SK-N-SH (cell line): ENCODE measurements around the gene CRK. TPM values are rescaled to one million over a fixed set of nuclear protein-coding genes. Genes with fewer than 3 reads are reported as not detected.
A peak's percentile ranks its signal among the peaks of the same experiment; 100 is the strongest.

Experiments used
- CTCF ChIA-PET: fragments of 300-600, 350-600 bp; formaldehyde crosslinking; extraction: SDS; loops from one replicate; lab custom pipeline; 2021; lab: Yijun Ruan, JAX
- POLR2A ChIA-PET: fragments of 350-600 bp; sonication (Branson Sonifier 250); formaldehyde crosslinking; extraction: SDS; loops from one replicate; lab custom pipeline; 2020; ENCODE audit warnings: antibody characterized with exemption, inconsistent platforms; lab: Yijun Ruan, JAX
- DNase-seq: peaks from one replicate; pipeline ENCODE4 v3.0.0; 2012
- H2AFZ ChIP-seq: fragments of 200-600 bp; sonication (generic); 2 replicates; pipeline ENCODE4 v1.8.1; 2016; ENCODE audit warnings: antibody characterized with exemption, mild to moderate bottlenecking, low read depth
- H3F3A ChIP-seq: fragments of 200-600 bp; sonication (generic); replicated peaks from 2 replicates; pipeline ENCODE3; 2016; ENCODE audit warnings: antibody characterized with exemption, mild to moderate bottlenecking; ENCODE audit not compliant: insufficient read depth
- H3K27ac ChIP-seq, 2 experiments: fragments of 200-500 bp in 1 of 2; fragments of 200-600 bp in 1 of 2; sonication (Bioruptor generic) in 1 of 2; sonication (generic), shearing (Covaris generic) in 1 of 2; 2 replicates each; pipeline versions ENCODE4 v1.5.1 to v1.6.1; 2014 to 2016; ENCODE audit warnings: low read depth in 2 of 2, inconsistent platforms in 1 of 2, low read length in 1 of 2, mild to moderate bottlenecking in 1 of 2, mixed read lengths in 1 of 2
- H3K27me3 ChIP-seq: fragments of 200-600 bp; sonication (generic), shearing (Covaris generic); 2 replicates; pipeline ENCODE4 v1.6.1; 2016; ENCODE audit warnings: mixed run types; ENCODE audit not compliant: insufficient read depth
- H3K36me3 ChIP-seq, 2 experiments: fragments of 200-500 bp in 1 of 2; fragments of 200-600 bp in 1 of 2; sonication (Bioruptor generic) in 1 of 2; sonication (generic) in 1 of 2; replicated peaks in 1 of 2; 2 replicates each; pipeline versions ENCODE3 to v1.5.1; 2014 to 2016; ENCODE audit warnings: low read length in 1 of 2, mild to moderate bottlenecking in 1 of 2; ENCODE audit not compliant: insufficient read depth in 2 of 2, control insufficient read depth in 1 of 2
- H3K4me1 ChIP-seq, 2 experiments: fragments of 200-500 bp in 1 of 2; fragments of 200-600 bp in 1 of 2; sonication (Bioruptor generic) in 1 of 2; sonication (generic), shearing (Covaris generic) in 1 of 2; 2 replicates each; pipeline versions ENCODE4 v1.5.1 to v1.6.1; 2014 to 2016; ENCODE audit warnings: low read depth in 1 of 2, low read length in 1 of 2, mixed run types in 1 of 2; ENCODE audit not compliant: insufficient read depth in 2 of 2, control insufficient read depth in 1 of 2
- H3K4me2 ChIP-seq: fragments of 200-600 bp; sonication (generic), shearing (Covaris generic); 2 replicates; pipeline ENCODE4 v1.6.1; 2017; ENCODE audit warnings: mixed run types
- H3K4me3 ChIP-seq, 2 experiments: fragments of 200-500 bp in 1 of 2; fragments of 200-600 bp in 1 of 2; sonication (Bioruptor generic) in 1 of 2; sonication (generic), shearing (Covaris generic) in 1 of 2; 2 replicates each; pipeline versions ENCODE4 v1.5.1 to v1.8.1; 2014 to 2016; ENCODE audit warnings: low read depth in 2 of 2, inconsistent platforms in 1 of 2, low read length in 1 of 2, mild to moderate bottlenecking in 1 of 2, mixed read lengths in 1 of 2, moderate library complexity in 1 of 2
- H3K79me2 ChIP-seq: fragments of 200-600 bp; sonication (generic); 2 replicates; pipeline ENCODE4 v1.8.1; 2017; ENCODE audit warnings: mild to moderate bottlenecking; ENCODE audit not compliant: insufficient read depth
- H3K9ac ChIP-seq: fragments of 200-600 bp; sonication (generic); 2 replicates; pipeline ENCODE4 v1.6.1; 2017; ENCODE audit warnings: mixed run types
- H3K9me2 ChIP-seq: fragments of 200-600 bp; sonication (generic); 2 replicates; pipeline ENCODE4 v1.6.1; 2017; ENCODE audit warnings: mixed run types
- H3K9me3 ChIP-seq: fragments of 200-600 bp; sonication (generic); 2 replicates; pipeline ENCODE4 v1.6.1; 2017; ENCODE audit warnings: mixed run types, mild to moderate bottlenecking, moderate library complexity
- H4K20me1 ChIP-seq: fragments of 200-600 bp; sonication (generic); 2 replicates; pipeline ENCODE4 v1.6.1; 2017; ENCODE audit warnings: mild to moderate bottlenecking, mixed run types; ENCODE audit not compliant: insufficient read depth
- EZH2phosphoT487 ChIP-seq: fragments of 200-600 bp; sonication (generic); IDR thresholded peaks from 2 replicates; pipeline ENCODE4 v1.6.1; 2017; ENCODE audit warnings: low read depth, mixed run types, mild to moderate bottlenecking, antibody characterized with exemption, moderate library complexity, borderline replicate concordance
- GATA2 ChIP-seq: sonication (generic); formaldehyde crosslinking; IDR thresholded peaks from 2 replicates; pipeline ENCODE4 v1.5.0; 2020; ENCODE audit warnings: mild to moderate bottlenecking, missing genetic modification reagents
- MXI1 ChIP-seq: IDR thresholded peaks from 2 replicates; pipeline ENCODE4 v1.6.1; 2012; ENCODE audit warnings: mild to moderate bottlenecking, low read depth, low read length, improper control_type of control experiment
- NRF1 ChIP-seq: IDR thresholded peaks from 2 replicates; pipeline ENCODE4 v1.6.1; 2012; ENCODE audit warnings: low read depth, mild to moderate bottlenecking, low read length
- RCOR1 ChIP-seq: fragments of 150-350 bp; IDR thresholded peaks from 2 replicates; pipeline ENCODE4 v1.6.1; 2017; ENCODE audit warnings: antibody characterized with exemption, low read length
- RFX5 ChIP-seq: IDR thresholded peaks from 2 replicates; pipeline ENCODE4 v1.6.1; 2012; ENCODE audit warnings: mild to moderate bottlenecking, improper control_type of control experiment, low read length
- SIN3A ChIP-seq: IDR thresholded peaks from 2 replicates; pipeline ENCODE4 v1.6.1; 2012; ENCODE audit warnings: low read depth, mild to moderate bottlenecking, low read length, moderate library complexity, borderline replicate concordance
- SMC3 ChIP-seq: IDR thresholded peaks from 2 replicates; pipeline ENCODE4 v1.6.1; 2012; ENCODE audit warnings: low read depth, low read length, improper control_type of control experiment
- TAF1 ChIP-seq: IDR thresholded peaks from 2 replicates; pipeline ENCODE4 v1.6.1; 2012; ENCODE audit warnings: low read depth, mild to moderate bottlenecking, low read length, moderate library complexity, borderline replicate concordance
- TEAD4 ChIP-seq: IDR thresholded peaks from 2 replicates; pipeline ENCODE4 v1.4.0; 2012; ENCODE audit warnings: mild to moderate bottlenecking, borderline replicate concordance; ENCODE audit not compliant: insufficient read depth
- WGBS: methylation state at CpG from one replicate; pipeline ENCODE4 v1.1.6; 2017; ENCODE audit warnings: low lambda C conversion rate; 5-methylcytosine and 5-hydroxymethylcytosine counted together
- polyA plus RNA-seq, 3 experiments: library from polyadenylated mRNA; depleted of rRNA; stranded (reverse); fragments of >200 nt; gene quantifications; 2 replicates each; pipeline ENCODE4 v1.2.3, GENCODE V29; 2012
- TF ChIP-seq, protein P1 (sequence below): IDR thresholded peaks from 2 replicates; pipeline ENCODE4 v1.4.0; 2012; ENCODE audit warnings: low read depth, borderline replicate concordance
- TF ChIP-seq, protein P2 (sequence below): fragments of 150-350 bp; IDR thresholded peaks from 2 replicates; pipeline ENCODE4 v1.6.1; 2017; ENCODE audit warnings: antibody characterized with exemption, low read length, low read depth, borderline replicate concordance
- TF ChIP-seq, protein P3 (sequence below): IDR thresholded peaks from 2 replicates; pipeline ENCODE4 v1.4.0; 2012; ENCODE audit warnings: low read depth

The CRK gene
- polyA plus RNA-seq, 1 of the 3 experiments (the other 2 are of a cell fraction), result 50.7 TPM

DNA sequence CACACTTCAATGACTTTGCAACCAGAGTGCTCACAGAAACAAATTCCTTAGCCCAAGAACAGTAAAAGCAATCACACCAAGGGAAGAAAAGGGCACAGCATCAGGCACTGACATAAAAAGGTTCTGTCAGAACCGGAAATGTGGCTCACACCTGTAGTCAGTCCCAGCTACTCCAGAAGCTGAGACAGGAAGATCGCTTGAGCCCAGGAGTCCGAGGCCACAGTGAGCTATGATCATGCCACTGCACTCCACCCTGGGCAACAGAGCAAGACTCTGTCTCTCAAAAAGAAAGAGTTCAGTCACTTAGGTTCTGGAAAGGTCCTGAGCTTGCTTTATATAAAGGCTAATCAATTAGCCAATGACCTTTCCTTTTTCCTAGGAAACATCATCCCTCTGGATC lies 78.7 kb downstream of the CRK start:
- Histone ChIP-seq H3K79me2 (peaks cover 100% of the 10 kb centered on the region), H3K4me1 (peaks cover 4 to 41% of the 10 kb centered on the region in 2 experiments; a peak in 2 of 4 replicates), H3K4me3 (no peak overlapping the region), H3K36me3 (peaks cover 1 to 18% of the 10 kb centered on the region in 2 experiments), H3K9me3 (no peaks in the 10 kb centered on the region), H3K9me2 (no peaks in the 10 kb centered on the region), H2AFZ (no peak overlapping the region), H3K27ac (peak overlapping the region in 1 of 2 experiments; percentile 45; a peak in 1 of 4 replicates), H3K9ac (no peak overlapping the region), H3F3A (peaks cover 32% of the 10 kb centered on the region), H3K4me2 (no peak overlapping the region), H4K20me1 (peaks cover 100% of the 10 kb centered on the region), H3K27me3 (no peaks in the 10 kb centered on the region)
- CTCF ChIA-PET, result interaction anchor here (1.6 to 8.4 kb wide), 2 partner anchors 11 to 12 kb away, joined by 4 to 93 read pairs; no protein-coding TSS in a partner anchor
- DNase-seq, result no peak
- POLR2A ChIA-PET, result interaction anchor here (0.7 kb wide), 1 partner anchor 55 kb away, joined by 3 read pairs; no protein-coding TSS in a partner anchor
- 79% methylated on average over 3 of the region's 3 CpGs for WGBS
- TF ChIP-seq TAF1, result no peak

DNA sequence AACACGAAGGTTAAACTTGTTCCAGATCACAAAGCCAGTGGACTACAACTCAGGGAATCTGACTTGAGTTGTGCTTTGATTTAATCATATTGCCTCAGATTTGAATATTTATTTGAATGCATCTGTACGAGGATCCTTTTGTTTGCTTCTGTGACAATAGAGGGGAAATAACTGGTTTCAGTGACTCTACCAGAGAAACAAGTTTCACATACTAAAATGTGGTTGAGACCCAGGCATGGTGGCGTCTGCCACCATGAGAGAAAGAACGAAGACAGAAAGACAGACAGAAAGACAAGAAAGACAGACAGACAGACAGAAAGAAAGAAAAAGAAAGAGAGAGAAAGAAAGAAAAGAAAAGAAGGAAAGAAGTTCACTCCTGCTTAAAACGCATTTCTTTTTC lies 80.0 kb downstream of the CRK start:
- H3K4me2 ChIP-seq, result no peak overlapping the region
- H3K79me2 ChIP-seq, result peaks cover 100% of the 10 kb centered on the region
- H3K9ac ChIP-seq, result no peak overlapping the region
- H3K4me3 ChIP-seq, result no peak overlapping the region
- peaks cover 2 to 18% of the 10 kb centered on the region in 2 experiments for H3K36me3 ChIP-seq
- no peak overlapping the region for H3K27ac ChIP-seq
- POLR2A ChIA-PET, result no interaction called here
- H3F3A ChIP-seq, result peaks cover 38% of the 10 kb centered on the region
- no peaks in the 10 kb centered on the region for H3K9me2 ChIP-seq
- no peak overlapping the region for H2AFZ ChIP-seq
- H3K4me1 ChIP-seq, result peaks cover 4 to 34% of the 10 kb centered on the region in 2 experiments; a peak in 2 of 4 replicates
- no peaks in the 10 kb centered on the region for H3K9me3 ChIP-seq
- WGBS, result 89% methylated on average over 5 of the region's 5 CpGs
- H3K27me3 ChIP-seq, result no peaks in the 10 kb centered on the region
- no peak for DNase-seq
- CTCF ChIA-PET, result interaction anchor here (1.2 to 8.4 kb wide), 3 partner anchors 10 to 140 kb away, joined by 3 to 93 read pairs (median 4); partner anchors contain the start of gene INPP5K
- TF ChIP-seq MXI1 (no peak), TEAD4 (no peak)
- TF ChIP-seq, protein P1, sequence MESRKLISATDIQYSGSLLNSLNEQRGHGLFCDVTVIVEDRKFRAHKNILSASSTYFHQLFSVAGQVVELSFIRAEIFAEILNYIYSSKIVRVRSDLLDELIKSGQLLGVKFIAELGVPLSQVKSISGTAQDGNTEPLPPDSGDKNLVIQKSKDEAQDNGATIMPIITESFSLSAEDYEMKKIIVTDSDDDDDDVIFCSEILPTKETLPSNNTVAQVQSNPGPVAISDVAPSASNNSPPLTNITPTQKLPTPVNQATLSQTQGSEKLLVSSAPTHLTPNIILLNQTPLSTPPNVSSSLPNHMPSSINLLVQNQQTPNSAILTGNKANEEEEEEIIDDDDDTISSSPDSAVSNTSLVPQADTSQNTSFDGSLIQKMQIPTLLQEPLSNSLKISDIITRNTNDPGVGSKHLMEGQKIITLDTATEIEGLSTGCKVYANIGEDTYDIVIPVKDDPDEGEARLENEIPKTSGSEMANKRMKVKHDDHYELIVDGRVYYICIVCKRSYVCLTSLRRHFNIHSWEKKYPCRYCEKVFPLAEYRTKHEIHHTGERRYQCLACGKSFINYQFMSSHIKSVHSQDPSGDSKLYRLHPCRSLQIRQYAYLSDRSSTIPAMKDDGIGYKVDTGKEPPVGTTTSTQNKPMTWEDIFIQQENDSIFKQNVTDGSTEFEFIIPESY, result no peak
- TF ChIP-seq, protein P2, sequence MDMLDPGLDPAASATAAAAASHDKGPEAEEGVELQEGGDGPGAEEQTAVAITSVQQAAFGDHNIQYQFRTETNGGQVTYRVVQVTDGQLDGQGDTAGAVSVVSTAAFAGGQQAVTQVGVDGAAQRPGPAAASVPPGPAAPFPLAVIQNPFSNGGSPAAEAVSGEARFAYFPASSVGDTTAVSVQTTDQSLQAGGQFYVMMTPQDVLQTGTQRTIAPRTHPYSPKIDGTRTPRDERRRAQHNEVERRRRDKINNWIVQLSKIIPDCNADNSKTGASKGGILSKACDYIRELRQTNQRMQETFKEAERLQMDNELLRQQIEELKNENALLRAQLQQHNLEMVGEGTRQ, result no peak
- peaks cover 100% of the 10 kb centered on the region for H4K20me1 ChIP-seq

DNA sequence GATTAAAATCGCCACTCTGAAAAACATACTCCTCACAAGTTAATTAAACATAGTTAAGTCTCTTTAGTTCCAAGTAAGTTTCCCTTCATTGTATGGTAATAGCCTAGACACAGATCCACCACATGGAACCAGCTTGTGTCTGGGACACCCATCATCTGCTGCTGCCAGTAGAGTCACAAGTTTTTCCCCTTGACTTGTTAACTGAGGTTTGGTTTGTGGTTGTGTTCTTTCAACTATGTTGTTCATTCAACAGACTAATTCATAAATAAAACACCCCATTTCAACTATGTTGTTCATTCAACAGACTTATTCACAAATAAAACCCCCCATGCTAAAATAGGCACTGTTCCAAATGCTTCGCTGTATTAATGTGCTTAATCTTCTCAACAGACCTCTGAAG lies 80.4 kb downstream of the CRK start:
- Histone ChIP-seq H3F3A (peaks cover 38% of the 10 kb centered on the region), H3K4me2 (no peak overlapping the region), H3K9me3 (no peaks in the 10 kb centered on the region), H3K27me3 (no peaks in the 10 kb centered on the region), H3K9me2 (no peaks in the 10 kb centered on the region), H3K4me3 (no peak overlapping the region), H4K20me1 (peaks cover 100% of the 10 kb centered on the region), H2AFZ (no peak overlapping the region), H3K4me1 (peaks cover 4 to 34% of the 10 kb centered on the region in 2 experiments; a peak in 2 of 4 replicates), H3K27ac (no peak overlapping the region), H3K79me2 (peaks cover 100% of the 10 kb centered on the region), H3K36me3 (peaks cover 2 to 18% of the 10 kb centered on the region in 2 experiments), H3K9ac (no peak overlapping the region)
- CTCF ChIA-PET, result interaction anchor here (8.4 kb wide), 1 partner anchor 10 kb away, joined by 93 read pairs; no protein-coding TSS in a partner anchor
- POLR2A ChIA-PET, result no interaction called here
- WGBS, result 45% methylated on average over 2 of the region's 2 CpGs
- no peak for DNase-seq
- TF ChIP-seq SIN3A (no peak), NRF1 (no peak), EZH2phosphoT487 (no peak), RCOR1 (no peak), SMC3 (no peak), RFX5 (no peak), GATA2 (CRISPR knock-in tag) (no peak)
- TF ChIP-seq, protein P3, sequence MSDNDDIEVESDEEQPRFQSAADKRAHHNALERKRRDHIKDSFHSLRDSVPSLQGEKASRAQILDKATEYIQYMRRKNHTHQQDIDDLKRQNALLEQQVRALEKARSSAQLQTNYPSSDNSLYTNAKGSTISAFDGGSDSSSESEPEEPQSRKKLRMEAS, result no peak
- TF ChIP-seq, protein P1, result no peak
